ENCODE measurements around the gene TGIF2. TPM values are rescaled to one million over a fixed set of nuclear protein-coding genes. Genes with fewer than 3 reads are reported as not detected.
A peak's percentile ranks its signal among the peaks of the same experiment; 100 is the strongest.

The TGIF2 gene
- total and polyA plus RNA-seq, 2 of the 13 experiments (the other 11 are each of a cell fraction or from before 2014, with no cell fraction given) = 41.3 to 53.9 TPM

- TF ChIP-seq ZNF879 (CRISPR knock-in tag; IDR thresholded peaks at IDR 0.05) (peak; percentile 88), ETS1 (CRISPR knock-in tag; IDR thresholded peaks at IDR 0.05) (no peak), ZNF792 (CRISPR knock-in tag; IDR thresholded peaks at IDR 0.05) (peak; percentile 36; the same call in 1 of the 2 replicates), ZNF574 (CRISPR knock-in tag; IDR thresholded peaks at IDR 0.05) (0 out of 2 replicates have a peak, but pooled peaks have one; percentile 3), ZNF230 (CRISPR knock-in tag; IDR thresholded peaks at IDR 0.05) (peak; percentile 80), RARA (CRISPR knock-in tag; IDR thresholded peaks at IDR 0.05) (peak; percentile 31; the same call in 1 of the 2 replicates), BCL6 (CRISPR knock-in tag; IDR thresholded peaks at IDR 0.05) (peak; percentile 50; the same call in 1 of the 2 replicates), MXD4 (CRISPR knock-in tag; IDR thresholded peaks at IDR 0.05) (peak; percentile 88; the same call in 1 of the 2 replicates), CAMTA2 (CRISPR knock-in tag; IDR thresholded peaks at IDR 0.05; ENCODE audit: borderline replicate concordance) (peak; percentile 93), ZNF383 (CRISPR knock-in tag; IDR thresholded peaks at IDR 0.05; ENCODE audit: borderline replicate concordance) (no peak), NRL (CRISPR knock-in tag; IDR thresholded peaks at IDR 0.05; ENCODE audit: borderline replicate concordance) (peak; percentile 87), HOMEZ (CRISPR knock-in tag; IDR thresholded peaks at IDR 0.05; ENCODE audit: low read depth) (peak; percentile 31; the same call in 1 of the 2 replicates), TGIF2 (CRISPR knock-in tag; IDR thresholded peaks at IDR 0.05) (peak; percentile 45; the same call in 1 of the 2 replicates), ZNF407 (CRISPR knock-in tag; IDR thresholded peaks at IDR 0.05; ENCODE audit: not compliant biosample characterization) (peak; percentile 76), YEATS4 (CRISPR knock-in tag; IDR thresholded peaks at IDR 0.05; ENCODE audit: borderline replicate concordance) (peak; percentile 67; the same call in 1 of the 2 replicates)
Observed at GRCh38 chr20:36574366-36575135, 1.2 kb downstream of the TGIF2 start (continued).
